NCI-H748 (cell line): Measurements from ENCODE around the gene KLHL15.
"Not testable (repeated sequence)": the region's sequence is repeated elsewhere in the genome, so short reads cannot be mapped to it uniquely, and the experiment has no call there.

Experiments used
- DNase-seq: peaks from one replicate; lab custom pipeline; 2025; ENCODE audit not compliant: unreplicated experiment; lab: John Stamatoyannopoulos, UW

KLHL15 gene

GRCh38 chrX:24027086-24027485, at the start of gene KLHL15:
Gene KLHL15 (minus strand): TSS chrX:24027186. CDS start chrX:24006693, 20,493 bp downstream.
- DNase-seq: no peak

GRCh38 chrX:24069877-24070276, 42.9 kb upstream of the KLHL15 start:
- DNase-seq: no peak

- no peak for DNase-seq
Measured at GRCh38 chrX:24063488-24063887, 36.5 kb upstream of the KLHL15 start.

- peak; percentile 43 for DNase-seq
Measured at GRCh38 chrX:24055043-24055356, 28.0 kb upstream of the KLHL15 start.

GRCh38 chrX:24054182-24055042, 27.4 kb upstream of the KLHL15 start, which contains the start of gene EIF2S3:
Gene EIF2S3 (plus strand): TSS chrX:24054956. CDS start chrX:24054969, 13 bp downstream.
- DNase-seq: peak; percentile 95

GRCh38 chrX:24050522-24051318, 23.7 kb upstream of the KLHL15 start:
- DNase-seq: not testable (repeated sequence)

GRCh38 chrX:24049643-24050042, 22.7 kb upstream of the KLHL15 start:
- DNase-seq: not testable (repeated sequence)

GRCh38 chrX:24046060-24046459, 19.1 kb upstream of the KLHL15 start:
- DNase-seq: not testable (repeated sequence)

- DNase-seq: no peak
Measured at GRCh38 chrX:24037729-24038128, 10.7 kb upstream of the KLHL15 start.

GRCh38 chrX:24034485-24034884, 7.5 kb upstream of the KLHL15 start:
- DNase-seq: no peak

GRCh38 chrX:24030597-24030996, 3.6 kb upstream of the KLHL15 start:
- no peak for DNase-seq

- DNase-seq: no peak
Measured at GRCh38 chrX:24027985-24028384, 999 bp upstream of the KLHL15 start.

- peak; percentile 45 for DNase-seq
Measured at GRCh38 chrX:24026432-24026831, 554 bp downstream of the KLHL15 start.

- DNase-seq: peak; percentile 83
Measured at GRCh38 chrX:24025741-24026403, 1.1 kb downstream of the KLHL15 start.

- DNase-seq: peak; percentile 93
Measured at GRCh38 chrX:24024819-24025740, 1.9 kb downstream of the KLHL15 start.

- DNase-seq: peak; percentile 21
Measured at GRCh38 chrX:24023972-24024669, 2.9 kb downstream of the KLHL15 start.

GRCh38 chrX:24023544-24023943, 3.4 kb downstream of the KLHL15 start:
- no peak for DNase-seq

- no peak for DNase-seq
Measured at GRCh38 chrX:24020306-24020876, 6.6 kb downstream of the KLHL15 start.

GRCh38 chrX:24019448-24019847, 7.5 kb downstream of the KLHL15 start:
- no peak for DNase-seq
